ENCODE measurements around the gene ARAF. TPM values are rescaled to one million over a fixed set of nuclear protein-coding genes. Genes with fewer than 3 reads are reported as not detected.

The ARAF gene
- total RNA-seq, 1 experiment from 2014 or later: 63.5 TPM

DNA sequence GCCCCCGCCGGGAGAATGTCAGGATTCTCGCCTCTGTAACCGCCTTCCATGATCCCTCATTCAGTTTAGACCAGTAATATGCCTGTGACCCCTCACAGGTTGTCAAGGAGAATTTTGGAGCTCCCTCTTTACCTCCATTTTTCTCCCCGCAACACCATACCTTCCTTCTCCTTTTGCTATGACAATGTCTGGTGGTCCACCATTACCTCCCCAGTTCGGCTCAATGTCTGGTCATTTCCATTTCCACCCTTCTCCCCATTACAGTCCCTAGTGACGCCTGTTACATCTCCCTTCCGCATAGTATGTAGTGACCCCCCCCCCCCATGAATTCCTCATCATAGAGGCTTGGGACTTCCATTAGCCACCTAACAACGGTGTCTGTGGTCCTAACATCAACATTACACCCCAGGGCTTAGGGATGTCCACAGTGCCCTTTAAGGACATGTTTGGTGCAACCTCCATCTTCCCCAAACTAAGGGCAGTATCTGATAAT, 700 bp downstream of the ARAF start:
- BruUV-seq (replicated peaks): TSS peak; percentile 45

DNA sequence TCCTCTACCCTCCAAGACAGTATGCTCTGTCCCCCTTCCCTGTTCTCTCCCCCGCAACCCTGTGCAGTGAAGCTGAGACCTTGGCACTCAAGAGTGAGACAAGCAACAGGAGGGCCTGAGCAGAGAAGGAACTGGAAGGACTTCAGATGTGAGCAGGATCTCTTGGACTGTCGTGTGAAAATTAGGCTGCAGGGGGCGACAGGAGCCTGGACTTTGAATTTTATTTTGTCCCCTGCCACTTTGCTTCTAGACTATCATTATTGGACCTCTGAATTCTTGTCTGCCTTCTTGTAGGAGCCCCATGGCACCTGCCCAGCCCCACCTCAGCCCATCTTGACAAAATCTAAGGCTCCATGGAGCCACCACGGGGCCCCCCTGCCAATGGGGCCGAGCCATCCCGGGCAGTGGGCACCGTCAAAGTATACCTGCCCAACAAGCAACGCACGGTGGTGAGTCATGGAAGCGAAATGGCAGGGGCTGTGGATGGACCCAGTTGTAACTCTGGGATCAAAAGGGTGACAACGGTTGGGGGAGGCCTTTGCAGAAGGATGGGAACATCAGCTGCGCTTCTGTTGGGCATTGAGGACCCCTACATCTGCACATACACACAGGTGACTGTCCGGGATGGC, 1.7 kb downstream of the ARAF start:
- CTCF ChIA-PET: interaction anchor here (0.5 to 1.0 kb wide), 4 partner anchors 66 to 400 kb away, joined by 3 to 4 read pairs (median 3); no protein-coding TSS in a partner anchor
- Mint-ChIP-seq H3K9me3 (ENCODE audit: unreplicated experiment) (peaks cover 7% of the 10 kb centered on the region), H3K27me3 (ENCODE audit: insufficient read depth, unreplicated experiment) (no peaks in the 10 kb centered on the region), H3K4me3 (ENCODE audit: unreplicated experiment) (peak overlapping the region; percentile 96), H3K4me1 (ENCODE audit: insufficient read depth, unreplicated experiment) (peaks cover 18% of the 10 kb centered on the region), H3K36me3 (ENCODE audit: insufficient read depth, unreplicated experiment) (peaks cover 42% of the 10 kb centered on the region), H3K27ac (ENCODE audit: low read depth, unreplicated experiment) (no peak overlapping the region)
- no TSS peak for BruUV-seq (replicated peaks)
- DNase-seq (ENCODE audit: unreplicated experiment): no peak
- TF ChIP-seq CTCF (IDR thresholded peaks at IDR 0.05; ENCODE audit: unreplicated experiment): peak; percentile 21
- POLR2A ChIA-PET: interaction anchor here (1.2 to 1.5 kb wide), 2 partner anchors 19 to 208 kb away, joined by 3 to 4 read pairs; no protein-coding TSS in a partner anchor
- intact Hi-C loops (cut with micrococcal nuclease): loop anchor here (2.0 to 5.0 kb wide), 2 partner anchors 82 to 465 kb away; no protein-coding TSS in a partner anchor

More for the DNA sequence above, 700 bp downstream of the ARAF start:
- ChIA-PET POLR2A (interaction anchor here (0.6 to 1.5 kb wide), 4 partner anchors 20 to 89 kb away, joined by 3 to 5 read pairs (median 4); partner anchors contain the start of gene ELK1), CTCF (interaction anchor here (0.6 to 1.0 kb wide), 2 partner anchors 20 to 87 kb away, joined by 3 to 4 read pairs; partner anchors contain the start of gene TIMP1)
- H3K4me3 Mint-ChIP-seq (ENCODE audit: unreplicated experiment): peak overlapping the region; percentile 96
- peak overlapping the region; percentile 99 for H3K27ac Mint-ChIP-seq (ENCODE audit: low read depth, unreplicated experiment)
- peaks cover 7% of the 10 kb centered on the region for H3K9me3 Mint-ChIP-seq (ENCODE audit: unreplicated experiment)
- no peaks in the 10 kb centered on the region for H3K27me3 Mint-ChIP-seq (ENCODE audit: insufficient read depth, unreplicated experiment)
- H3K4me1 Mint-ChIP-seq (ENCODE audit: insufficient read depth, unreplicated experiment): peaks cover 18% of the 10 kb centered on the region
- DNase-seq (ENCODE audit: unreplicated experiment): no peak
- intact Hi-C loops (cut with micrococcal nuclease): loop anchor here (2.0 to 5.0 kb wide), 3 partner anchors 83 to 466 kb away; partner anchors contain the start of gene ZNF81
- TF ChIP-seq CTCF (IDR thresholded peaks at IDR 0.05; ENCODE audit: unreplicated experiment): no peak
- peaks cover 34% of the 10 kb centered on the region for H3K36me3 Mint-ChIP-seq (ENCODE audit: insufficient read depth, unreplicated experiment)

DNA sequence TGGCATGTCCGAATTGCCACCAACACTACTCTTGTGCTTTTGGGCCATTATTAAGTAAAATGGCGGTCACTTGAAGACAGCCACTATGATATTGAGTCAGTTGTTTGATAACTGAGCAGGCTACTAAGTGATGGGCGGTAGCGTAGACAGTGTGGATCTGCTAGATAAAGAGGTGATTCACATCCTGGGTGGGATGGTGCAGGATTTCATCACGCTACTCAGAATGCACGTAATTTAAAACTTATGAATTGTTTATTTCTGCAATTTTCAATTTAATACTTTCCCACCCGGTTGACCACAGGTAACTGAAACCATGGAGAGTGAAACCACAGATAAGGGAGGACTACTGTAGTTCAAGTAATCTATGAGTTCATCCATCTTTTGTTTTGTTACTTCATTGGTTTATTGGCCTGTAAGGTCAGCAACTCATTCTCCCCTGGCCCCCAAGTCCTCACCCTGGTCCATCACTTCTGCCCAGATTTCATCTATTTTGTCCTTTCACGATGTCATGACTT, 2.9 kb downstream of the ARAF start:
- ChIA-PET CTCF (no interaction called here), POLR2A (no interaction called here)
- no TSS peak for BruUV-seq (replicated peaks)
- Mint-ChIP-seq H3K27ac (ENCODE audit: low read depth, unreplicated experiment) (no peak overlapping the region), H3K36me3 (ENCODE audit: insufficient read depth, unreplicated experiment) (peaks cover 44% of the 10 kb centered on the region), H3K9me3 (ENCODE audit: unreplicated experiment) (peaks cover 7% of the 10 kb centered on the region), H3K27me3 (ENCODE audit: insufficient read depth, unreplicated experiment) (no peaks in the 10 kb centered on the region), H3K4me1 (ENCODE audit: insufficient read depth, unreplicated experiment) (peaks cover 18% of the 10 kb centered on the region), H3K4me3 (ENCODE audit: unreplicated experiment) (no peak overlapping the region)
- no peak for TF ChIP-seq CTCF (IDR thresholded peaks at IDR 0.05; ENCODE audit: unreplicated experiment)
- intact Hi-C loops (cut with micrococcal nuclease): loop anchor here (2.0 to 5.0 kb wide), 2 partner anchors 81 to 463 kb away; no protein-coding TSS in a partner anchor
- DNase-seq (ENCODE audit: unreplicated experiment): no peak

DNA sequence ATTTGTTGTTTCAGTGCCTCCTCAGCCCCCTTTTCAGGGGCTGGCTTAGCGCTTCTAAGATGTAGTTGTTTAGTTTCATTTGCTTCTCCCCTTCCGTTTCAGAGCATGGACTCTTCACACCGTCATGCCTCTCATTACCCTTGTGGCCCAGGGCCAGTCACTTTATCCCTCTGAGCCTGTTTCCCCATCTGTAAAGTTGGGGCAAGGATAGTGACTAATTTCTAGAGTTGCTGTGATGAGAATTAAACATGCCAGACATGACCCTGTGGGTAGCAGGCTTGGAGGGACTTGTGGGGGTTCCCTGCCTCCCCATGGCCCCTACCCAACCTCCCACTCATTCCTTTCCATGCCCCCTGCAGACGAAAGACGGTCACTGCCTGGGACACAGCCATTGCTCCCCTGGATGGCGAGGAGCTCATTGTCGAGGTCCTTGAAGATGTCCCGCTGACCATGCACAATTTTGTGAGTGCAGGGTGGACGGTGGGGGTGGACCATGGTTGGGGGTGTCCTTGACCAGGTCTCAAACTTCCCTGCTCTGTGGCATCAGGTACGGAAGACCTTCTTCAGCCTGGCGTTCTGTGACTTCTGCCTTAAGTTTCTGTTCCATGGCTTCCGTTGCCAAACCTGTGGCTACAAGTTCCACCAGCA, 3.6 kb downstream of the ARAF start:
- Mint-ChIP-seq H3K27me3 (ENCODE audit: insufficient read depth, unreplicated experiment) (no peaks in the 10 kb centered on the region), H3K9me3 (ENCODE audit: unreplicated experiment) (peaks cover 7% of the 10 kb centered on the region), H3K4me1 (ENCODE audit: insufficient read depth, unreplicated experiment) (peaks cover 18% of the 10 kb centered on the region), H3K4me3 (ENCODE audit: unreplicated experiment) (no peak overlapping the region), H3K27ac (ENCODE audit: low read depth, unreplicated experiment) (no peak overlapping the region), H3K36me3 (ENCODE audit: insufficient read depth, unreplicated experiment) (peaks cover 44% of the 10 kb centered on the region)
- ChIA-PET POLR2A (interaction anchor here (0.9 kb wide), 1 partner anchor 271 kb away, joined by 3 read pairs; no protein-coding TSS in a partner anchor), CTCF (no interaction called here)
- TF ChIP-seq CTCF (IDR thresholded peaks at IDR 0.05; ENCODE audit: unreplicated experiment): no peak
- no peak for DNase-seq (ENCODE audit: unreplicated experiment)
- intact Hi-C loops (cut with micrococcal nuclease): loop anchor here (5.0 kb wide), 1 partner anchor 463 kb away; no protein-coding TSS in a partner anchor
- no TSS peak for BruUV-seq (replicated peaks)

All from MCF 10A (cell line).